Measurements from ENCODE around the gene DDX39A. TPM values are rescaled to one million over a fixed set of nuclear protein-coding genes. Genes with fewer than 3 reads are reported as not detected.
"Not testable (repeated sequence)": the region's sequence is repeated elsewhere in the genome, so short reads cannot be mapped to it uniquely, and the experiment has no call there.

DDX39A gene
- total RNA-seq, 1 experiment from 2014 or later = 170 TPM

GRCh38 chr19:14408491-14409145 lies 10.5 kb downstream of the DDX39A start:
- DNase-seq (ENCODE audit: low read depth) = no peak

- no peak for DNase-seq (ENCODE audit: low read depth)
These were observed 11.3 kb downstream of the DDX39A start for GRCh38 chr19:14407605-14408484.

- DNase-seq (ENCODE audit: low read depth) = no peak
These were observed 12.3 kb downstream of the DDX39A start for GRCh38 chr19:14406645-14407401.

- DNase-seq (ENCODE audit: low read depth) = peak; percentile 40
These were observed 13.1 kb downstream of the DDX39A start for GRCh38 chr19:14405758-14406644.

- no peak for DNase-seq (ENCODE audit: low read depth)
These were observed 13.8 kb downstream of the DDX39A start for GRCh38 chr19:14405380-14405757.

- DNase-seq (ENCODE audit: low read depth) = no peak
These were observed 14.8 kb downstream of the DDX39A start for GRCh38 chr19:14404312-14404711.

GRCh38 chr19:14403145-14403930 lies 15.8 kb downstream of the DDX39A start:
- not testable (repeated sequence) for DNase-seq (ENCODE audit: low read depth)

- peak; percentile 67 for DNase-seq (ENCODE audit: low read depth)
These were observed 16.6 kb downstream of the DDX39A start for GRCh38 chr19:14402332-14403144.

GRCh38 chr19:14401468-14402195 lies 17.5 kb downstream of the DDX39A start:
- DNase-seq (ENCODE audit: low read depth) = no peak

- DNase-seq (ENCODE audit: low read depth) = no peak
These were observed 18.1 kb downstream of the DDX39A start for GRCh38 chr19:14400951-14401431.

GRCh38 chr19:14397168-14397567 lies 22.0 kb downstream of the DDX39A start:
- DNase-seq (ENCODE audit: low read depth) = not testable (repeated sequence)

GRCh38 chr19:14396730-14397129 lies 22.4 kb downstream of the DDX39A start:
- not testable (repeated sequence) for DNase-seq (ENCODE audit: low read depth)

- DNase-seq (ENCODE audit: low read depth) = no peak
These were observed 23.3 kb downstream of the DDX39A start for GRCh38 chr19:14395710-14396336.

GRCh38 chr19:14395262-14395661 lies 23.9 kb downstream of the DDX39A start:
- DNase-seq (ENCODE audit: low read depth) = no peak

- no peak for DNase-seq (ENCODE audit: low read depth)
These were observed 25.0 kb downstream of the DDX39A start for GRCh38 chr19:14394167-14394566.

- no peak for DNase-seq (ENCODE audit: low read depth)
These were observed 25.8 kb downstream of the DDX39A start for GRCh38 chr19:14393329-14393728.

- no peak for DNase-seq (ENCODE audit: low read depth)
These were observed 27.9 kb downstream of the DDX39A start for GRCh38 chr19:14391156-14391821.

- DNase-seq (ENCODE audit: low read depth) = no peak
These were observed 28.6 kb downstream of the DDX39A start for GRCh38 chr19:14390548-14390947.

Measured in LHCN-M2 (cell line).